ENCODE results near the gene PPP2R3A. TPM values are rescaled to one million over a fixed set of nuclear protein-coding genes. Genes with fewer than 3 reads are reported as not detected.

Gene PPP2R3A
- total and polyA plus RNA-seq, 2 experiments from 2014 or later: 18.3 to 43.9 TPM

- TF ChIP-seq CTCF (IDR thresholded peaks at IDR 0.05; ENCODE audit: low read depth, low read length): no peak
- Histone ChIP-seq H3K4me3 (no peak overlapping the region), H3K27ac (no peak overlapping the region), H3K4me1 (ENCODE audit: low read depth) (peaks cover 7% of the 10 kb centered on the region), H3K27me3 (no peaks in the 10 kb centered on the region), H3K9me3 (ENCODE audit: low read depth) (no peaks in the 10 kb centered on the region), H3K36me3 (peaks cover 18% of the 10 kb centered on the region)
- DNase-seq (ENCODE audit: low read depth in 1 of 2, low spot score in 1 of 2): no peak
Observed at GRCh38 chr3:136044980-136045745, 79.6 kb downstream of the PPP2R3A start.

GRCh38 chr3:136048068-136048467 lies 82.5 kb downstream of the PPP2R3A start:
- Histone ChIP-seq H3K9me3 (ENCODE audit: low read depth) (no peaks in the 10 kb centered on the region), H3K27me3 (no peaks in the 10 kb centered on the region), H3K4me3 (no peak overlapping the region), H3K27ac (no peak overlapping the region), H3K4me1 (ENCODE audit: low read depth) (no peaks in the 10 kb centered on the region), H3K36me3 (peaks cover 18% of the 10 kb centered on the region)
- DNase-seq (ENCODE audit: low read depth in 1 of 2, low spot score in 1 of 2): no peak
- TF ChIP-seq CTCF (IDR thresholded peaks at IDR 0.05; ENCODE audit: low read depth, low read length): no peak

GRCh38 chr3:136050250-136050649 lies 84.7 kb downstream of the PPP2R3A start:
- H3K4me1 ChIP-seq (ENCODE audit: low read depth): no peaks in the 10 kb centered on the region
- H3K27me3 ChIP-seq: no peaks in the 10 kb centered on the region
- peaks cover 29% of the 10 kb centered on the region for H3K36me3 ChIP-seq
- H3K27ac ChIP-seq: no peak overlapping the region
- no peak for TF ChIP-seq CTCF (IDR thresholded peaks at IDR 0.05; ENCODE audit: low read depth, low read length)
- H3K9me3 ChIP-seq (ENCODE audit: low read depth): no peaks in the 10 kb centered on the region
- no peak for DNase-seq (ENCODE audit: low read depth in 1 of 2, low spot score in 1 of 2)
- no peak overlapping the region for H3K4me3 ChIP-seq

- Histone ChIP-seq H3K4me3 (no peak overlapping the region), H3K36me3 (peaks cover 23% of the 10 kb centered on the region), H3K9me3 (ENCODE audit: low read depth) (no peaks in the 10 kb centered on the region), H3K27me3 (no peaks in the 10 kb centered on the region), H3K27ac (no peak overlapping the region), H3K4me1 (ENCODE audit: low read depth) (no peaks in the 10 kb centered on the region)
- no peak for DNase-seq (ENCODE audit: low read depth in 1 of 2, low spot score in 1 of 2)
- no peak for TF ChIP-seq CTCF (IDR thresholded peaks at IDR 0.05; ENCODE audit: low read depth, low read length)
Observed at GRCh38 chr3:136055491-136055890, 90.0 kb downstream of the PPP2R3A start.

GRCh38 chr3:136067211-136067610 lies 101.7 kb downstream of the PPP2R3A start:
- Histone ChIP-seq H3K27ac (no peak overlapping the region), H3K4me3 (no peak overlapping the region), H3K27me3 (no peaks in the 10 kb centered on the region), H3K36me3 (peaks cover 11% of the 10 kb centered on the region), H3K9me3 (ENCODE audit: low read depth) (no peaks in the 10 kb centered on the region), H3K4me1 (ENCODE audit: low read depth) (peaks cover 16% of the 10 kb centered on the region)
- TF ChIP-seq CTCF (IDR thresholded peaks at IDR 0.05; ENCODE audit: low read depth, low read length): no peak
- no peak for DNase-seq (ENCODE audit: low read depth in 1 of 2, low spot score in 1 of 2)
